Mammary epithelial cell (primary cell): ENCODE results near the gene CACNA2D1.

Source experiments
- EZH2 ChIP-seq: IDR thresholded peaks from 2 replicates; pipeline ENCODE4 v1.6.1; 2012; ENCODE audit warnings: low read length, inconsistent platforms, borderline replicate concordance
- TF ChIP-seq, protein P1 (sequence below), 2 donors: IDR thresholded peaks in 1 of 2; conservative IDR thresholded peaks in 1 of 2; 2 replicates each; pipeline ENCODE4 v1.5.1; 2011 to 2012; ENCODE audit warnings: inconsistent platforms in 2 of 2, low read length in 2 of 2, mild to moderate bottlenecking in 2 of 2, control low read depth in 1 of 2, low read depth in 1 of 2; ENCODE audit not compliant: insufficient read depth in 1 of 2; ENCODE audit errors: extremely low read depth in 1 of 2

DNA sequence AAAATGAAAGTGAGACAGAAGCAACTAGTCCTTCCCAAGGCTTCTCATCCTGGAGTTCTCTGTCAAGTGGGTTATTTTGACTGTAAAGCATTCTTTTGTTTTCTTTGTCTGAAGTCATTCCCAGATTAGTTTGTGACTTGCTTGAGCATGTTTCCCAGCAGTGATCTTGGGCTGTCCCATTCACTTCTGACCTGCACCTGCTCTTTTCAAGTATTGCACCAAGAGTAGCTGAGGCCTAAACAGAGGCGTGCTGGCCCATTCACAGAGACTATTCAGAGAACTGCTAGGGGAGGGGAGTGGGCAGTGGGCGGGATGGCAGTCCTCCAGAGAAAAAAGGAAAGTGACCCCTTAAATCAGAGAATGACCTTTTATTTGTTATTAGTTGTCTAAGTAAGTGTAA is 61.3 kb downstream of the CACNA2D1 start:
- TF ChIP-seq, protein P1, sequence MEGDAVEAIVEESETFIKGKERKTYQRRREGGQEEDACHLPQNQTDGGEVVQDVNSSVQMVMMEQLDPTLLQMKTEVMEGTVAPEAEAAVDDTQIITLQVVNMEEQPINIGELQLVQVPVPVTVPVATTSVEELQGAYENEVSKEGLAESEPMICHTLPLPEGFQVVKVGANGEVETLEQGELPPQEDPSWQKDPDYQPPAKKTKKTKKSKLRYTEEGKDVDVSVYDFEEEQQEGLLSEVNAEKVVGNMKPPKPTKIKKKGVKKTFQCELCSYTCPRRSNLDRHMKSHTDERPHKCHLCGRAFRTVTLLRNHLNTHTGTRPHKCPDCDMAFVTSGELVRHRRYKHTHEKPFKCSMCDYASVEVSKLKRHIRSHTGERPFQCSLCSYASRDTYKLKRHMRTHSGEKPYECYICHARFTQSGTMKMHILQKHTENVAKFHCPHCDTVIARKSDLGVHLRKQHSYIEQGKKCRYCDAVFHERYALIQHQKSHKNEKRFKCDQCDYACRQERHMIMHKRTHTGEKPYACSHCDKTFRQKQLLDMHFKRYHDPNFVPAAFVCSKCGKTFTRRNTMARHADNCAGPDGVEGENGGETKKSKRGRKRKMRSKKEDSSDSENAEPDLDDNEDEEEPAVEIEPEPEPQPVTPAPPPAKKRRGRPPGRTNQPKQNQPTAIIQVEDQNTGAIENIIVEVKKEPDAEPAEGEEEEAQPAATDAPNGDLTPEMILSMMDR (conservative IDR thresholded peaks at IDR 0.05 in 1 of 2, IDR thresholded peaks at IDR 0.05 in 1 of 2; ENCODE audit: extremely low read depth in 1 of 2, insufficient read depth in 1 of 2, low read depth in 1 of 2, low read length in 2 of 2) = no peak
- TF ChIP-seq EZH2 = no peak
